HG03432 (cell line): Measurements from ENCODE around the gene NRXN2.

Experiments
- ATAC-seq: cut with Tn5 transposase; IDR thresholded peaks from one replicate; pipeline ENCODE4 v1.9.1; 2021; ENCODE audit warnings: mild to moderate bottlenecking, moderate library complexity; ENCODE audit not compliant: unreplicated experiment

NRXN2 gene

GRCh38 chr11:64609436-64610047, 113.5 kb downstream of the NRXN2 start:
- ATAC-seq, result no peak

DNA sequence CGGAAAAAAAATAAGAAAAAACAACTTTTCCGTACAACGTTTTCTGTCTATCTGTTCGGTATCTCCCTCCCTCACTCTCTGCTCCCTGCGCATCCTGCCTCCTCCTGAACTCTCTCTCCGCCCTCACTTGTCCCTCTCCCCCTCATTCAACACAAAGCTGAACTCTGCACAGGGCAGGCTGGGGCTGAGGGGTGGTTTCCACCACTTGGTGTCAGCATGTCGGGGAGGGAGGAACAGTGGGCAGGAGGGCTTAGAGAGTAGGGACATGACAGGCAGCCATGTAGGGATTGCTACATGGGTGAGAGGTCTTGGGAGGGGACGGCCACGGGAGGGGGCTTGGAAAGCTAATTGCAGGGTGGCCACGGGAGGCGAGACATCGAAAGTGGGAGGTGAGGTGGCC, 114.4 kb downstream of the NRXN2 start:
- ATAC-seq, result no peak

DNA sequence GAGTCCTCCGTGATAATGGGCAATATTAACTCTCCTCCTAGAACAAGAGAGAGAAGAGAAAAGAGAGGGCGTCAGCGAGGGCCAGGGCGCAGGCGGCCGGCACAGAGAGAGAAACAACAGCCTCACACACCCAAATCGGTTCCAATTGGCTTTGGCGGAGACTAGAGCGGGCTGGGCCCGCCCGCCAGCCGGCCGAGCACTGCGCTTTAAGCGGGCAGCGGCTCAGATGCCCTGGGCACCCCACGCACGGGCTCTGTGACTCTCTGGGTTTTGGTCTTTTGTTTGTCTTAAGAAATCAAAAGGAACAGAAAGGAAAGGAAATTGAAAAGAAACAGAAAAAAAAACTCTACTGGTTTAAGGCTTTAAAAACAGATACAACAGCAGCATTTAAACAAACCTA, 115.0 kb downstream of the NRXN2 start:
- ATAC-seq, result no peak

DNA sequence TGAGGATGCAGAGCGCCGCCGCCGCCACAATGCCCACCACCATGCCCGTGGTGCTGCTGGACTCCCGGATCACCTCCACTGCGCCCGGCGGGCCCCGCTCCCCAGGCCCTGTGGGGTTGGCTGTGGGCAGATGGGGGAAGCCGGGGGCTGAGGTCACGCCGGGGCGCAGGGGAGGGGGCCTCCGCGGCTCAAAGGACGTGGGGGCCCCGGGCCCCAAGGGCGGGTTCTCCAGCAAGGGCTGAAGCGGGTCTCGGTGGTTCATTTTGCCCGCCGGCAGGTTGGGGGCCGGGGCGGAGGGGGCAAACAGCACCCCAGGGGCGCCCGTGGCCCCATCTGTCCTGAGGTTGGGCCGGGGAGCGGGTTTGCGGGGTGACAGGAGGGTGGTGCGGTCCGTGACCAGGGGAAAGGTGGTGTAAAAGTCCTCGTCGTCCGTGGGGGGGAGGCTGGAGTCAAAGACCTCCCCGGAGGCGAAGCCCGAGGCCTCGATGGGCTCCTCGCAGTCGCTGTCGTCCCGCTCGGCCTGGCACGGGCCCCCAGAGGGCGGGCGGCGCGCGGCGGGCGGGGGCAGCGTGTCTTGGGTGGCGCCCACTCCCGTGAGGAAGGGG, 115.5 kb downstream of the NRXN2 start:
- no peak for ATAC-seq

GRCh38 chr11:64606796-64607380, 116.1 kb downstream of the NRXN2 start:
- ATAC-seq, result no peak

DNA sequence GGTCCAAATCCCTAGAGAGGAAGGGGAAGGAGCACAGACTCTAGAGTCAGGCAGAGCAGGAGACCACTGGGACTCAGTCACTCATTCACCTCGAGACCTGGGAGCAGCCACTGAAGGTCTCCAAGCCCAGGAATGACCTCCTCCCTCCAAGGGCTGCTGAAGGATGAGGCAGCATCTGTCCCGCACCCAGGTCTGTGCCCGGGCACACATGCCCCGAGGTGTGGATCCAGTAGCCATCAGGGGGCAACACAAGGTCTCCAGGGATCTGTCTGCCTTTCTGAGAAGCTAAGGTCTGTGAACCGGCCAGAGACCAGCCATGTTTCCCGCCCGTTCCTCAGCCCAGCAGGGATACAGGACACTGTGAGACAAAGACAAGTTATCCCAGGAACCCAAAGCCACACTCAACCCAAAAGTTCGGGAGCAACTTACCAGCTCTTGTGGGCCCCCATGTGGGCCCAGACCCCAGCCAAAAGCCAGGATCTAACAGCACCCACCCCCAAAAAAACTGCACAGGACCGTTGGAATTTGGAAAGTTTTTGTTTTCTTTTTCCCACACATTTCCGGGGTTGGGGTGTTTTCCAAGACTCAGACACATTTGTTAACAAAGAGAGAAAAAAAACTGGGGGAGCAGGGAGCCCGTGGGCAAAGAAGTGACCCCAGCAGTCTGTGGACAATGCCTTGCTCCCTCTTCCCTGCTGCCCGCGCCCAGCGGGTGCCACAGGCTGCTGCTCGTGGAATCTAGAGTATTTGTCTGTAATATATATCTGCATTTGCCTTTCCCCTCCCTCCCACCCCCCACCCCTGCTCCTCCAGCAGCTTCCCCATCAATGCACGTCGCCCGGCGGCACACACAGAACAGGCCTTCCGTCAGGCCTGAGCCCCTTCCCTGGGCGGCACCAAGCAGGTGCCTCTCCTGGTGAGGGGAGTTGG, 117.1 kb downstream of the NRXN2 start:
- ATAC-seq, result no peak

DNA sequence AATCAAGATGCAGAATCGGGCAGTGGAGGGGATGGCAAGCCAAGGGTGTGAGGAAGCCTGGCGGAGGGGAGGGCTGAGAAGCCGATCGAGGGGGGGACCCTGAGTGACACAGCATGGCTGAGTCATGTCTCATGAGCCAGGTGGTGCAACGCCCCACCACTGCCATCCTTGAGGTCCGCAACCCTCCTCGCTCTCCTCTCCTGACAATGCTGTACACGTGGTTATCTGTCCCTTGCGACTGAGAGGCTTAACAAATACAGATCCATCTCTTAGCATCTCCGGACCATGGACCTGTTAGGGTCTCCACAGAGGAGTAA, 117.8 kb downstream of the NRXN2 start:
- ATAC-seq, result no peak

GRCh38 chr11:64604458-64605243, 118.3 kb downstream of the NRXN2 start:
- no peak for ATAC-seq

DNA sequence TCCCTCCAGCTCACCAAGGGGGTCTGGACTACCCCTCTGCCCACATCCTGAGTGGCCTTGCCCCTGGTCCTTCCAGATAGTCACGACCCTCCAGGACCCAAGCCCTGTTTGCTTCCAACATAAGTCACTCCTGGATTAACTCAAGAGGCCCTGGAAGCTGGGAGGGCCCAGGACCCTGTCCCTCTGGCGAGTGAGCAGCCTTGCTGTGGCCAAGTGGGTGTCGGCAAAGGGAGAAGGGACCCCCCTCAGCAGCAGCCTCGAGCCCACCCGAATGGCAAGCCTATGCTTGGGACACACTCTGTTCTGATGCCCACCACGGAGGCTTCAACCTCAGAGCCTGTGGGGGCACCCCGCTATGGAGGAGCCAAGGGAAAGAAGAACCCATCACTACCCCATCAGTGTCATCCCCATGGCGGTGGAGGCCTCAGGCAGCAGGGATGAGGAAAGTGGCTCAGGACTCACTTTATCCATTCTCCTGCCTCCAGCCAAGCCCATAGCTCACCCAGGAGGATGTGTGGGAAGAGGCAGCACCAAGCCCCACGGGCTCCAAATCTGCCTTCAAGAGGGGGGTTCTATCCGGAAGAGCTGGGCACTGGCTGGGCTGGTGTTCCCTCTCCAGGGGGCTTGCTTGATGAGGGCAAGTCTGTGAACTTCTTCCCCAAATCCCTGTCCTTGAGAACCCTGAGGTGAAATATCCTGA, 119.4 kb downstream of the NRXN2 start:
- ATAC-seq, result no peak

GRCh38 chr11:64602466-64603070, 120.4 kb downstream of the NRXN2 start:
- ATAC-seq, result no peak

DNA sequence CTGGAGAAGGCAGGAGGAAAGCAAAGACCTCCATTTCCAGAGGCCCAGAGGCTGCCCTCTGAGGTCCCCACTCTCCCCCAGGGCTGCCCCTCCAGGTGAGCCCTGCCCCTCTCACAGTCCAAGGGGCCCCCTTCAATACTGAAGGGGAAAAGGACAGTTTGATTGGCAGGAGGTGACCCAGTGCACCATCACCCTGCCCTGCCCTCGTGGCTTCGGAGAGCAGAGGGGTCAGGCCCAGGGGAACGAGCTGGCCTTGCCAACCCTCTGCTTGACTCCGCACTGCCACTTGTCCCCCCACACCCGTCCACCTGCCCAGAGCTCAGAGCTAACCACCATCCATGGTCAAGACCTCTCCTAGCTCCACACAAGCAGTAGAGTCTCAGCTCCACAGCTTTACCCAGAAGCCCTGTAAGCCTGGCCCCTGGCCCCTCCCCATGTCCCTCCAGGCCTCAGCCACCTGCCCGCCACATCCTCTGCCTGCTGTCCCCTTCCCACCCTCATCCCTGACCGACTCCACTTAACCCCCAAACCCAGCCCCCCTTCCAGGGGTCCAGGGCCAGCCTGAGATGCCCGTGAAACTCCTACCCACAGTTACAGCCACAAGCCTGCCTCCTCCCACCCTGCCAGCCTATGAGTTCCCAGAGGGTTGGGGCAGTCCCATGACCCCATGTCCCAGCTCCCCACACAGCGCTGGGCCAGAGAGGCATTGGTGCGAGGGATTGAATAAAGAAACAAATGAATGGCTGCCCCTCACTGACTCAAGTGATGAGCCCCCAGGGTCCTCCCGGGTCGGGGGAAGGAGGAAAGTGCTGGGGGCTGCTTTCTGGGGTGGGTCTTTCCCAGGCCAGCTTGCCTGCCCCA, 121.2 kb downstream of the NRXN2 start:
- ATAC-seq, result no peak

GRCh38 chr11:64600281-64600992, 122.6 kb downstream of the NRXN2 start:
- no peak for ATAC-seq

DNA sequence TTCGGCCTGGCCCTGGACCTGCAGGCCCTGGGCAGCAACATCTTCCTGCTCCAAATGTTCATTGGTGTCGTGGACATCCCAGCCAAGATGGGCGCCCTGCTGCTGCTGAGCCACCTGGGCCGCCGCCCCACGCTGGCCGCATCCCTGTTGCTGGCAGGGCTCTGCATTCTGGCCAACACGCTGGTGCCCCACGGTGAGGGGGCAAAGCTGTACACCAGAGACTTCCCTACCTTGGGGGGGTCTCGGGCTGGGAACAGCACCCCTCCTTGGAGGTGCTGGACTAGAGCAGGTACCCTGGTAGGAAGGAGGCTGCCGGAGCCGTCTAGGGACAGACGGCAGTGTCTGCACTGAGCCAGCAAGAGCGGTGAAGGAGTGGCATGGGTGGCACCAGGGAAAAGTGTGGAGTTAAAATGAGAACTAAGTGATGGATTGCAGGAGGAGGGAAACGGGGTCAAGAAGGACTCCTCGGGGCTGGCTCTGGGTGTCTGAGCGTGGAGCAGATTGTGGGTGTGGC, 123.2 kb downstream of the NRXN2 start:
- ATAC-seq, result no peak

GRCh38 chr11:64598797-64599697, 124.0 kb downstream of the NRXN2 start:
- no peak for ATAC-seq

- ATAC-seq, result no peak
These were observed 124.7 kb downstream of the NRXN2 start for GRCh38 chr11:64598106-64598796.

- no peak for ATAC-seq
These were observed 125.3 kb downstream of the NRXN2 start for GRCh38 chr11:64597671-64598101.
